ENCODE results near the gene PLS3.
"Not testable (repeated sequence)": the region's sequence is repeated elsewhere in the genome, so short reads cannot be mapped to it uniquely, and the experiment has no call there.

Gene PLS3

DNA sequence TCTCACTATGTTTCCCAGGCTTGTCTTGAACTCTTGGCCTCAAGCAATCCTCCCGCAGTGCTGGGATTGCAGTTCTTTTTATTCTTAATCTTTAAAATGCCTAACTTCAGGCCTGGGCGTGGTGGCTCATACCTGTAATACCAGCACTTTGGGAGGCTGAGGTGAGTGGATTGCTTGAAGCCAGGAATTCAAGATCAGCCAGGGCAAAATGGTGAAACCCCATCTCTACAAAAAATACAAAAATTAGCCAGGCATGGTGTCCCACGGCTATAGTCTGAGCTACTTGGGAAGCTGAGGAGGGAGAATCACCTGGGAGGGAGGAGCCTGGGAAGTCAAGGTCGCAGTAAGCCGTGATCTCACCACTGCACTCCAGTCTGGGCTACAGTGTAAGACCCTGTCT is 45.9 kb downstream of the PLS3 start:
- DNase-seq (ENCODE audit: low read depth in 2 of 2) = no peak

DNA sequence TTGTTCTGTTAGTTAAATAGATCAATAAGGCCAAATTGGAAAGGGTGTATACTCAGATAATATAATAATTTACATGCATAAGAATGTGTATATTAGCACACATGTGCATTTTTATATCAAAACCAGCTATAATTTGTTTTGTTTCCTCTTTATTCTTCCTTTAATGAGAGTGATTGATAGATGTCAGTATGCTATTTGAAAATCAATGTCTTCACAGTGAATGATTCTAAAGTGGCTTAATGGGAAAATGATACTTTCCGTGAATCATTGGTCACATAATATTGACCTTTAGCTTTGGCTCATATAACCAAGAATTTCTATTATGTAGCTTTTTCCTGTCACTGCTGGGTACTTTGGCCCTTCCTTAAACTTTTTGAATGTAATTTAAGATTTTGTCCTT is 48.6 kb downstream of the PLS3 start:
- no peak for DNase-seq (ENCODE audit: low read depth in 2 of 2)

DNA sequence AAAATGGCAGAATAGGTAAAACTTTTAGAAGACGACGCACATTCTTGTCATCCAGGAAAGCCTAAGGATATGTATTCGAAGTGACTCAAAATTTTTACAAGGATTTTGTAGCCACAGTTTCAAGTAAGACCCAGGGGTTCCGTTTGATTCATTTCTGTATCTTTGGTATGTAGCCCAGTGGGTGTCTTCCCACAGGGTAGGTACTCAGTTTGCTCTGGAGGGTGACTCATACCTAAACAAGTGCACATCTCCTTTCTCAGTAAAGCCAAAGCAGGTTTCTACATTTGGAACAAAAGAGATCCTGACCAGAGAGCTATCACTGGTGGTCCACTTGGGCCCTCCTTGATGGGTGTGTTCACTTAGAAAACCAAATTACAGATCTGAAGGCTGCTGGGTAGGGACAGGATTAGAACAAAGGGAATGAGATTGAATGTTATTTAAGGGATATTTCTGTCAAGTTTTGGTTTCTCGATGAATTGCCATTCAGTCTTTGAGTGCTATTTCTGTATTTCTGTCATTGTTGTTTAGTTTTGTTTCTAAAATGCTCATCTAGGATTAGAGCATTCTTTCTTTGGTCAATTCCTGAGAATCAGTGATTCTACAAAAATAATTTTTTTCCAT is 56.1 kb downstream of the PLS3 start:
- no peak for DNase-seq (ENCODE audit: low read depth in 2 of 2)

DNA sequence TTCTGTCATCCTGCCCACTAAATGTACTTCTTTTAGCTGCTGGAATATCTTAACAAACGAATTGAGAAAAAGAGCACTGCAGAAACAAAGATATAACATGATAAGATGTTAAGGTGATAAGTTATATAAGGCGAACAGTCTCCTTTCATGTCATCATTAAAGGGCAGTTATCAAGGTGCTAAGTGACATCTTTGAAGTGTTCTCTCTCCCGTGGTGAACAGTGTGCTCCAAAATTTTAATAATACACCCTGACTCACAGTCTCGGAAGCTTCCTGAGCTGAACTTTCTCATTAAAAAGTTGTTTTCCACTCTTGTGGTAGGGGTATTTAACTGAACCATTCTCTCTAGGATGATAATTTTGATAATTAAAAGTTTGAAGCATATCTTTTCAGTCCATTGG is 61.6 kb downstream of the PLS3 start:
- DNase-seq (ENCODE audit: low read depth in 2 of 2) = no peak

- no peak for DNase-seq (ENCODE audit: low read depth in 2 of 2)
Measured at GRCh38 chrX:115624916-115625315, 63.9 kb downstream of the PLS3 start.

DNA sequence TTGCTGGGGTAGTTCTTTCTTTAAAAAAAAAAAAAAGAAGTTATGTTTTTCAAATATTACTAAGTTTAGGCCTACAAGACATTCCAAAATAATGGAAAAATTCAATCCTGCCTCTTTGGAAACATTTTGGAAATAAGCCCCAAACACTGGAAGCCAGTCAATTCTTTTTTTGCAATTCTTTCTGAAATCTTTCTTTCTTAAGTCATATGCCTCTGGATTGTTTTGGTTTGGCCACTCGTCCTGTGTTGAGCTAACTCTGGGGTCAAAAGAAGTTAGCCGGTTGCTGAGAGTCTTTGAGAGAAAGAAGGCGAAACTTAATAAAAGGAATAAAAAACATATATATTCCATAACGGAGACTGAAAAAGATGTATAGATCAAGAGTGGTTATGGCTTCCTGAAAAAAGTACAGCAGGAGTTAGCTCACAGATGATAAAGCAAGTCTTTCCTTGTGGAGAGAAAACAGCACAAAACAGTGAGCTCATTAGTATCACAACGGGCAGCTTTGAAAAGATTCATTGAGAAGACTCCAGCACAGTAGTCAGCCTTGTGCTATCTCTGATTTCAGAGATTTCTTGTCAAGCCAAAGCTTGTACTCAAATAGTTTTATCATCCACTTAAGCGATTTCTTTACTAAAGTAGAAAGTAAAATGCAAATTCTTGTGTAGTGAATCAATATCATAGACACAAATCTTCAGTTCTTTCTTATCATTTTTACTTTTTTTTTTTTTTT is 64.8 kb downstream of the PLS3 start:
- DNase-seq (ENCODE audit: low read depth in 2 of 2) = no peak

DNA sequence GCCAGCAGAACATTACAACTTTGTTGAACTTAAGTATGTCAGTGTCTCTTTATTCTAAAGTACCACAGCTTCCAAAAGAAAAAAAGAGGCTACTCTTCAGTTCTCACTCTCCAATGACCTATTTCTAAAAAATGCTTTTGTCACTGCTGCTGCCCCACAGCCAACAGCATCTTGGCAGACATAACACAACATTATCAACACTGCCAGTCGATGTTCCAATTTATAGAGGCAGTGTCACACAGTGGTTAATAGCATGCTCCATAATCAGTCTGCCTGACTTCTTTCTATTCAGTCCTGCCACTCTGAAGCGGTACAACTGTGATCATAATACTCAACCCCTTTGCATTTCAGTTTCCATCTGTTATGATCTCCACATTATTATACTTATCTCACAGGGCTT is 69.2 kb downstream of the PLS3 start:
- DNase-seq (ENCODE audit: low read depth in 2 of 2) = no peak

- no peak for DNase-seq (ENCODE audit: low read depth in 2 of 2)
Measured at GRCh38 chrX:115632455-115632854, 71.5 kb downstream of the PLS3 start.

GRCh38 chrX:115633397-115633796 is 72.4 kb downstream of the PLS3 start:
- DNase-seq (ENCODE audit: low read depth in 2 of 2) = not testable (repeated sequence)

- no peak for DNase-seq (ENCODE audit: low read depth in 2 of 2)
Measured at GRCh38 chrX:115639334-115639880, 78.4 kb downstream of the PLS3 start.

- no peak for DNase-seq (ENCODE audit: low read depth in 2 of 2)
Measured at GRCh38 chrX:115642311-115642710, 81.3 kb downstream of the PLS3 start.

- no peak for DNase-seq (ENCODE audit: low read depth in 2 of 2)
Measured at GRCh38 chrX:115642895-115643530, 82.0 kb downstream of the PLS3 start.

DNA sequence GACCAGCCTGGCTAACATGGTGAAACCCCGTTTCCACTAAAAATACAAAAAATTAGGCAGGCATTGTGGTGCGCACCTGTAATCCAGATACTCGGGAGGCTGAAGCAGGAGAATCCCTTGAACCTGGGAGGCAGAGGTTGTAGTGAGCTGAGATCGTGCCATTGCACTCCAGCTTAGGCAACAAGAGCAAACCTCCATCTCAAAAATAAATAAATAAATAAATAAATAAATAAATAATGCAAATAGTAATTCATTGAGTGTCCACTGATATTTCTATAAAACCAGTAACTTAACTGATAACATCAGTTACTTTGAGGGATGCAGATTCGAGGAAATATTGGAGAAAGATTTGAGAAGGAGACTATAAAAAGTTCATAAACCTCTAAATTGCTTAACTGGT is 83.4 kb downstream of the PLS3 start:
- DNase-seq (ENCODE audit: low read depth in 2 of 2) = not testable (repeated sequence)

GRCh38 chrX:115649461-115650063 is 88.6 kb downstream of the PLS3 start:
- DNase-seq (ENCODE audit: low read depth in 2 of 2) = no peak

DNA sequence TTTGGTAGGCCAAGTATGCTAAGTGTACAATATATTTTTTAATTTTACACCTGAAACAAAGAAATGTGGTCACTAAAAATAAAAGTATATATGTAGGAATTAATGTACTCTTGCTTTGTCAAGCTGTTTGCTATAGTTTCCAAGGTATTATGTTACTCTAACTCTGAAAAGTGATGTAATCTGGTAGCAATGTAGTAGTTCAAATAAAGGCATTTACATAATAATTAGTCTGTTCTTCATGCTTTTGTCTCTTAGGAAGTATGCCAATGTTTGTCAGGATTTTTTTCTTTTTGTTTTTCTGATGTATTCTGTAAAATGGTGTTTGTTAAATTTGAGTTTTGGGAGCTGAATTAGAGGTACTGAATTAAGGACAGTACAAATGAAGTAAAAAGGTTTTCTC is 89.5 kb downstream of the PLS3 start:
- DNase-seq (ENCODE audit: low read depth in 2 of 2) = no peak

DNA sequence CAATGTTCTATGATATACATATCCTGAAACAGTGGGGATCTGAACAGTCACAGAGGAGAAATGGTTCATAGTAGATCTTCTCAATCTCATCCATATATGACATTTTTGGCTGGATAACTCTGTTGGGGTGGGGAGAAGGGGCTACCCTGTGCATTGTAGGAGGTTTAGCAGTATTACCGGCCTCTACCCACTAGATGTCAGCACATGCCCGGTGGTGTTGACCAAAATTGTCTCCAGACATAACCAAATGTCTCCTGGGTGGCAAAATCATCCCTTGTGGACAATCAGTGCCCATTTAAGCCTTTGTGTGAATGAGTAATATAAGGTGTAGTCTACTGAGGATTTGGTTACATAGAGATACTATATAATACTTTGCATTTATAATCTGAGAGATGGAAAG is 89.9 kb downstream of the PLS3 start:
- peak in 1 of 2 experiments; percentile 1 for DNase-seq (ENCODE audit: low read depth in 2 of 2)

DNA sequence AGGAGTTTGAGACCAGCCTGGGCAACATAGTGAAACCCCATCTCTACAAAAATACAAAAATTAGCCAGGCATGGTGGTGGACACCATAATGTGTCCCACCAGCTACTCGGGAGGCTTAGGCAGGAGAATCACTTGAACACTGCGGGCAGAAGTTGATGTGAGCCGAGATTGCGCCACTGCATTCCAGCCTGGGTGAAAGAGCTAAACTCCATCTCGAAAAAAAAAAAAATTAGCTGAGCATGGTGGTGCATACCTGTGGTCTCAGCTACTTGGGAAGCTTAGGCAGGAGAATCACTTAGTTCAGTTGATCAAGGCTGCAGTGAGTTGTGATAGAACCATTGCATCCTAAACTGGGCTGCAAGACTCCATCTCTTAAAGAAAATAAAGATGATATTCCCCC is 91.2 kb downstream of the PLS3 start:
- DNase-seq (ENCODE audit: low read depth in 2 of 2) = no peak

- no peak for DNase-seq (ENCODE audit: low read depth in 2 of 2)
Measured at GRCh38 chrX:115665122-115665521, 104.1 kb downstream of the PLS3 start.

DNA sequence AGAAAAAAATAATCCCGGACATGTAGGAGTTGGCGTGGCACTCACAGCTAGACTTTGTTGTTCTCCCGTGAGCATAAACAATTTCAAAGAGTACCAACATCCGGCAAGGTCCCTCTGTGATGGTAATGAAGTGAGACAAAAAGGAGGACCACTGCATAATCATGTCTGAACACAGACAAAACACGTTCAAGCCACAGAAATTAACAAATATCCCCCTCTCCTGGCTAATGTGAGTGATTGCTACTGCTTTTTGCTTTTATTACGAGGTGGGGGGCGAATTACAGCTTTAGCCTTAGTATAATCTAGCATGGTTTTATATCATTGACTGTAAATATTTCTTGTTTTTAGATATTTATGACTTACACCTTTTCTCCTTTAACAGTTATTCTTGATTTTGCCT is 118.5 kb downstream of the PLS3 start:
- DNase-seq (ENCODE audit: low read depth in 2 of 2) = no peak

GRCh38 chrX:115687595-115687994 is 126.6 kb downstream of the PLS3 start:
- no peak for DNase-seq (ENCODE audit: low read depth in 2 of 2)

DNA sequence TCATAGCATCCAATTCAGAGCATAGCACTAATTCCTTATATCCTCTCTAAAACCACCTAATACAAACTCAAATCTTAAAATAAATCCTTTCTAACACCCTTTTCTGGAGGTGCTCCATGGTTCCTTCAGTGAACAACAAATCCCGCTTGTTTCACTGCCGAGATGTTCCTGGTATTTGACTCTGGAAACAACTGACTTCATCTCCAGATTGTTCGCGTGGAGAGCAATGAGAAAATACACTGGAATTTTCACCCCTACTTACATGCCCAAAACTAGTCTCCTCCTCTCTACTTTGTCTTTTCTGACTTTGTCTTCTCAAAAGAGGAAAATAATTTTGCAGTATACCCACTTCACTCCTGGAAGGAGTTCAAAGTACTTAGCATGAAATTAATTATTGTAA is 129.0 kb downstream of the PLS3 start:
- no peak for DNase-seq (ENCODE audit: low read depth in 2 of 2)

GRCh38 chrX:115690511-115691216 is 129.7 kb downstream of the PLS3 start:
- DNase-seq (ENCODE audit: low read depth in 2 of 2) = peak; percentile 0 to 6
